NCI-H446 treated with DMSO at 0.1 percent for 48 hours (cell line): ENCODE results near the gene RRAS.
"Not testable (repeated sequence)": the region's sequence is repeated elsewhere in the genome, so short reads cannot be mapped to it uniquely, and the experiment has no call there.

Experiments used
- DNase-seq: peaks from one replicate; lab custom pipeline; 2025; lab: John Stamatoyannopoulos, UW

The RRAS gene

DNA sequence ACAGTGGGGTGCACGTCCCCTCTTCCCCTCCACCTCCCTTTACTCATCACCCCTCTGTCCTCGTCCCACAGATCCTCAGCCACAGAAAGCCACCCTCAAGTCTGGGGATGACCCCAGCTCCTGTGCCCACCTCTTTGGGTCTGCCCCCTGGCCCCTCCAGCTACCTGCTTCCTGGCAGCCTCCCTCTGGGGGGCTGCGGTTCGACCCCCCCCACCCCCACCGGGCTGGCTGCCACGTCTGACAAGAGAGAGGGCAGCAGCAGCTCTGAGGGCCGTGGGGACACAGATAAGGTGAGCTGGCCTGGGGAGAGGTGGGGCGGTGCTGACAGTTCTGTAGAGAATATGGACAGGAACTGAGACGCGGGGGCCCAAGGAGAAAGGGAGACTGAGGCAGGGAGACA, 14.6 kb upstream of the RRAS start:
- DNase-seq: no peak

- DNase-seq: no peak
These were observed 13.5 kb upstream of the RRAS start for GRCh38 chr19:49653466-49653806.

DNA sequence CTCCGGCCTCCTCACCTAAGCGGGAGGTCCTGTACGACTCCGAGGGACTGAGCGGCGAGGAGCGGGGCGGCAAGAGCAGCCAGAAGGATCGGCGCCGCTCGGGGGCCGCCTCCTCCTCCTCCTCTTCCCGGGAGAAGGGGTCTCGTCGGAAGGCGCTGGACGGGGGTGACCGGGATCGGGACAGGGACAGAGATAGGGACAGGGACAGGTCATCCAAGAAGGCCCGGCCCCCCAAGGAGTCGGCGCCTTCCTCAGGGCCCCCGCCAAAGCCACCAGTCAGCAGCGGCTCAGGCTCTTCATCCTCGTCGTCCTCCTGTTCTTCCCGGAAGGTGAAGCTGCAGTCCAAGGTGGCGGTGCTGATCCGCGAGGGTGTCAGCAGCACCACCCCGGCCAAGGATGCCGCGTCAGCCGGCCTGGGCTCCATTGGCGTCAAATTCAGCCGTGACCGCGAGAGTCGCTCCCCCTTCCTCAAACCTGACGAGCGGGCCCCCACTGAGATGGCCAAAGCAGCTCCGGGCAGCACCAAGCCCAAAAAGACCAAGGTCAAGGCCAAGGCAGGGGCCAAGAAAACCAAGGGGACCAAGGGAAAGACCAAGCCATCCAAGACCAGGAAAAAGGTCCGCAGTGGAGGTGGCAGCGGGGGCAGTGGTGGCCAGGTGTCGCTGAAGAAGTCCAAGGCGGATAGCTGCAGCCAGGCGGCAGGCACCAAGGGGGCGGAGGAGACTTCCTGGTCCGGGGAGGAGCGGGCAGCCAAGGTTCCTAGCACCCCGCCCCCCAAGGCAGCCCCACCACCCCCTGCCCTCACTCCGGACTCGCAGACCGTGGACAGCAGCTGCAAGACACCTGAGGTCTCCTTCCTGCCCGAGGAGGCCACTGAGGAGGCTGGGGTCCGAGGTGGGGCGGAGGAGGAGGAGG, 12.9 kb upstream of the RRAS start:
- no peak for DNase-seq

DNA sequence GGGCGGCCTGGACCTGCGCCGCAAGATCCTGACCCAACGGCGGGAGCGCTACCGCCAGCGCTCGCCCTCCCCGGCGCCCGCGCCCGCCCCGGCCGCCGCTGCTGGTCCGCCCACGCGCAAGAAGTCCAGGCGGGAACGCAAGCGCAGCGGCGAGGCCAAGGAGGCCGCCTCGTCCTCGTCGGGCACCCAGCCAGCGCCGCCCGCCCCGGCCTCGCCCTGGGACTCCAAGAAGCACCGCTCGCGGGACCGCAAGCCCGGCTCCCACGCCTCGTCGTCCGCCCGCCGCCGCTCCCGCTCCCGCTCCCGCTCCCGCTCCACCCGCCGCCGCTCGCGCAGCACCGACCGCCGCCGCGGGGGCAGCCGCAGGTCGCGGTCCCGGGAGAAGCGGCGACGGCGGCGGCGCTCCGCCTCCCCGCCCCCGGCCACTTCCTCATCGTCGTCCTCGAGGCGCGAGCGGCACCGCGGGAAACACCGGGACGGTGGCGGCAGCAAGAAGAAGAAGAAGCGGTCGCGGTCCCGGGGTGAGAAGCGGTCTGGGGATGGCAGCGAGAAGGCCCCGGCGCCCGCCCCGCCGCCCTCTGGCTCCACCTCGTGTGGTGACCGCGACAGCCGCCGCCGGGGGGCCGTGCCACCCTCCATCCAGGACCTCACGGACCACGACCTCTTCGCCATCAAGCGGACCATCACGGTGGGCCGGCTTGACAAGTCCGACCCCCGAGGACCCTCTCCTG, 12.0 kb upstream of the RRAS start:
- DNase-seq: no peak

- no peak for DNase-seq
These were observed 11.3 kb upstream of the RRAS start for GRCh38 chr19:49651029-49651819.

DNA sequence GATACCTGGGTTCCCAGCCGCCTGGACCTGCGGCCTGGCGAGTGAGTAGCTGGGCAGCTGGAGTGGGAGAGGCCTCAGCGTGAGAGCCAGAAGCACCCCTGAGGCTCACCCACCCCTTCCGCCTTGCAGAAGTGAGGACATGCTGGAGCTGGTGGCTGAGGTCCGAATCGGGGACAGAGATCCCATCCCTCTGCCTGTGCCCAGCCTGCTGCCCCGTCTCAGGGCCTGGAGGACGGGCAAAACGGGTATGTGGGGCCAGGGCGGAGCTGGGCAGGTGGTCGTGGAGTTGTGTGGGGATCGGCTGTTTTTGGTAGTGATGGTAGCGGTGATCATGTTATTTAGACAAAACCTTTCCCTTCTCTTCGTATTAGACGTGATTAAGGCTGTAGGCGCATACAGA, 6.6 kb upstream of the RRAS start:
- DNase-seq: no peak

GRCh38 chr19:49645995-49646394, 6.1 kb upstream of the RRAS start:
- DNase-seq: no peak

DNA sequence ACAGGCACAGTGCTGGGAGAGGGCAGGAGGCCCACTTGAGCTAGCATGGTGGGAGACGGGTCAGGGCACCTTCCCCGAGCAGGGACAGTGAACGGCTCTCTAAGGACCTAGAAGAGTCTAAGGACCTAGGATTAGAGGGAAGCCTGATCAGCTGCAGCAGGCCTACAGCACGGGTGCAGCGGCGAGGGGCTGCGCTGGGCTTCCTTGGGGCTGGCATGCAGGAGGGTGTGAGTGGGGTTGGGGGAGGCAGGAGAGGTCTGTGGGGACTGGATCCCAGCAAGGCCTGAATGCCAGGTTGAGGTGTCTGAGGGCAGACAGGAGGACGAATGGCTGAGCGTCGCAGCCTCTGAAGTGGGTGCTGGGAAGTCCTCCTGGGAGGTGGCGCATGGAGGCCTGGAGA, 5.6 kb upstream of the RRAS start:
- DNase-seq: no peak

DNA sequence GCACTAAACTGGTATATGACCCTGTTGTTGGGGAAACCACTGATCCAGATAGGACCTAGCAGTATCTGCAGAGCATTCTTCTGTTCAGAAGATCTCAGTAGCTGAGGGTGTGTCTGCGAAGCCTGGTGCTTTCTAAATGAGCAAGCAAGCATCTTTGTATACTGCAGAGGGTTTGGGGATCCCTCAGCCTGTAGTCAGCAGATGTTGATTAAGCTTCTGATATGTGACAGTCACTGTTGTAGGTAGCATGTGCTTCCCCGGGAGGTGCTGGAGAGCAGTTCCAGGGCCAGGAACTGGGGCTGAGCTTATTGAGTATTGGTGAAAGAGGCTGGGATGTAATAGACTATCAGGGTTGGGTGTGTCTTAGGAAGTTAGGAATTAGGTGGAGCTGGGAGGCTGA, 3.5 kb upstream of the RRAS start:
- no peak for DNase-seq

GRCh38 chr19:49642492-49643035, 2.6 kb upstream of the RRAS start:
- no peak for DNase-seq

DNA sequence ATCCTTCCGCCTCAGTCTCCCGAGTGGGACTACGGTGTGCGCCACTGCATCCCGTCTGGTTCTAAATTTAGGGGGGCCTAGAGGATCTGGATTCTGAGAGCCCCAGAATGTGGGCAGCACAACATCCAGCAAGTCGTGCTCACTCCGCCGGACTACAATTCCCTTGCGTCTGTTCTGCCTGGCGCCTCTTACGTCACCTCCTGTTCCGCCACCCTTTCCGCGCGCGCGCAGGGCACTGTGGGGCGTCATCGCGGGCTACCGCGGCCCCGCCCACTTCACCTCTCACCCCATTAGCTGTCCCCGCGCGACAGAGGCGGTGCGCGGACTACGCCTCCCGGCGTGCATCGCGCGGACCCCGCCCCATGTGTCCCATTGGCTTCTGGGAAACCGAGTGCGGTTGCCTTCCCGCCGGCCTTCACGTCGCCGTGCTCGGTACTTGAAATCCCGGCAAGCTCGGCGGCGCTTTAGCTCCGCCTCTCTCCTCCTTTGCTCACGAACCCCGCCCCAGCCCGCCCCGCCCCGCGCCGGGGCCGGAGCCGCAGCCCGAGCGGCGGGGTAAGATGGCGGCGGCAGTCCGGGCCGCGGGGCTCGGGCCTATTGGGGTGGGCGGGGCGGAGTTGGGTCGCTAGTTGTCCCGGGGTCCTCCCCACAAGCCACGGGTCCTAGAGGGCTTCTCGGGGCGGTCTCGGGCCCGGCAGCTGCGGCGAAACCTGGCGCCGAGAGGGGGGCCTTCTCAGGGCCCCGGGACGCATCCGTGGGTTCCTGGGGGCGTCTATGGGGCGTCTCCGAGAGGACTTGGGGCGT, 1.9 kb upstream of the RRAS start, which contains the start of gene SCAF1:
TSS of gene SCAF1 (plus strand) at position 522 of the 804 bp plus-strand sequence. CDS start 2,818 bp downstream, outside the sequence.
- peak; percentile 99 for DNase-seq

- DNase-seq: no peak
These were observed 386 bp downstream of the RRAS start for GRCh38 chr19:49639401-49640112.

GRCh38 chr19:49637821-49638738, 1.9 kb downstream of the RRAS start:
- DNase-seq: no peak

DNA sequence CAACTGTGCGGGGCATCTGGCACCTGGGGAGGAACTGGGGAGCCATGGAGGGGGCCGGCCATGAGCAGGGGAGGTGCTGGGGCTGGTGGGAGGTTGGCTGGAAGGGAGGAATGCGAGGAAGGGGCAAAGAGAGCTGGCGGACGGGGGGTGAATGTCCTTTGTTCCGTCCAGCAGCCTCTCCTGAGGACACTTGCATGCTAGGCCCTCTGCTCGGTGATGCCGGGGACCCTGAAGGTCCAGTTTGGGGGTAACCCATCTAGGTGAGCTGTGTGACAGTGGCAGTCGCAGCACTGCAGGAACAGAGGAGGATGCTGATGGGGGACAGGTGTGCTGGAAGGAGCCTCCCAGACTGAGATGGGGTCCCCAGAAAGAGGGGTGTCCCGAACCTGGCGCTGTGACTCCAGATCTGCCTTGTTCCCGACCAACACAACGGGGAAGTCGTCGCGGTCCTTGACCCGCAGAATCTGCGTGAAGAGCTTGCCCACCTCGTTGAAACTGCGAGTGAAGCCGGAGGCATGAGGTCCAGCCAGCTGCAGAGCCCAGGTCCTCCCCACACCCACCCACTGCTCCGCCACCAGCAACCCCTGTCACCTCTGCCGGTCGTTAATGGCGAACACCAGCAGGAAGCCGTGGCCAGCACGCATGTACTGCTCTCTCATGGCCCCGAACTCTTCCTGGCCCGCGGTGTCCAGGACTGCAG, 3.6 kb downstream of the RRAS start:
- DNase-seq: no peak

GRCh38 chr19:49635530-49636232, 4.3 kb downstream of the RRAS start:
- no peak for DNase-seq

DNA sequence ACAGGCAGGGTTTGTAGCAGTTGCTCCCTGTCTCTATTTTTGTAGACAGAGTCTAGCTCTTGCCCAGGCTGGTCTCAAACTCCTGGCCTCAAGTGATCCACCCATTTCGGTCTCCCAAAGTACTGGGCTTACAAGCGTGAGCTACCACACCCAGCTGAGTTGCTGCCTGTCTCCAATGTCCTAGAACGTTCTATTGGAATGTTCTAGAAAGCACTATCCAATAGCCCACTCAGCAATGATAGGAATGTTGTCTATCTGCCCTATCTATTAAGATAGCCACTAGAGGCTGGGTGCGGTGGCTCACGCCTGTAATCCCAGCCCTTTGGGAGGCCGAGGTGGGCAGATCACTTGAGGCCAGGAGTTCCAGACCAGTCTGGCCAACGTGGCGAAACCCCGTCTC, 6.7 kb downstream of the RRAS start:
- DNase-seq: not testable (repeated sequence)

GRCh38 chr19:49632576-49632975, 7.4 kb downstream of the RRAS start:
- no peak for DNase-seq

GRCh38 chr19:49631610-49632192, 8.2 kb downstream of the RRAS start:
- no peak for DNase-seq
